Naive thymus-derived CD8-positive, alpha-beta T cell (primary cell): ENCODE measurements around the gene RTP5. TPM values are rescaled to one million over a fixed set of nuclear protein-coding genes. Genes with fewer than 3 reads are reported as not detected.

Experiments
- ATAC-seq, 2 donors: fragments of 150-1000 bp; cut with Tn5 transposase in 1 of 2; sonication (Bioruptor Pico), chemical (Tn5 transposase) in 1 of 2; 1 replicate in 1 of 2; 2 replicates in 1 of 2; pipeline ENCODE4 v1.10.0; 2021; ENCODE audit warnings: mild to moderate bottlenecking in 2 of 2, moderate library complexity in 2 of 2
- POLR2A ChIA-PET: fragments of 350-600 bp; sonication (Branson Sonifier 250); formaldehyde crosslinking; loops from one replicate; lab custom pipeline; 2021; ENCODE audit warnings: antibody characterized with exemption; lab: Charles Lee
- DNase-seq, 10 donors: peaks; one replicate each; pipeline versions ENCODE4 v3.0.0 to v3.0.0-alpha.2; 2020 to 2022
- H3K27ac Mint-ChIP-seq, 10 donors: one replicate each; pipeline ENCODE4 v1.8.0; 2020 to 2022; ENCODE audit warnings: mild to moderate bottlenecking in 10 of 10, mixed read lengths in 10 of 10, moderate library complexity in 4 of 10, inconsistent platforms in 1 of 10
- H3K27me3 Mint-ChIP-seq, 5 donors: one replicate each; pipeline ENCODE4 v1.8.0; 2021 to 2022; ENCODE audit warnings: mixed read lengths in 5 of 5
- H3K36me3 Mint-ChIP-seq, 3 donors: one replicate each; pipeline ENCODE4 v1.8.0; 2020 to 2022; ENCODE audit warnings: mixed read lengths in 3 of 3, mild to moderate bottlenecking in 2 of 3, inconsistent platforms in 1 of 3
- H3K4me1 Mint-ChIP-seq, 4 donors: one replicate each; pipeline ENCODE4 v1.8.0; 2021 to 2022; ENCODE audit warnings: mixed read lengths in 4 of 4
- H3K4me3 Mint-ChIP-seq, 10 donors: one replicate each; pipeline ENCODE4 v1.8.0; 2020 to 2022; ENCODE audit warnings: mild to moderate bottlenecking in 10 of 10, mixed read lengths in 10 of 10, moderate library complexity in 6 of 10, inconsistent platforms in 1 of 10
- H3K9me3 Mint-ChIP-seq, 9 donors: one replicate each; pipeline ENCODE4 v1.8.0; 2020 to 2022; ENCODE audit warnings: mixed read lengths in 9 of 9, mild to moderate bottlenecking in 3 of 9, inconsistent platforms in 1 of 9, moderate library complexity in 1 of 9
- polyA plus RNA-seq, 3 donors: library from polyadenylated mRNA; unstranded; fragments of 300-500 nt; fragmentation: Illumina TruSeq; gene quantifications; one replicate each; pipeline ENCODE4 v1.2.3, GENCODE V29; 2021
- total RNA-seq, 8 experiments: library from RNA in 2 of 8; stranded (reverse) in 2 of 8; gene quantifications; one replicate each; pipeline ENCODE4 v1.2.3 and lab custom pipeline; 2021 to 2026

RTP5 gene
- total and polyA plus RNA-seq, 5 experiments from 2014 or later: not detected

DNA sequence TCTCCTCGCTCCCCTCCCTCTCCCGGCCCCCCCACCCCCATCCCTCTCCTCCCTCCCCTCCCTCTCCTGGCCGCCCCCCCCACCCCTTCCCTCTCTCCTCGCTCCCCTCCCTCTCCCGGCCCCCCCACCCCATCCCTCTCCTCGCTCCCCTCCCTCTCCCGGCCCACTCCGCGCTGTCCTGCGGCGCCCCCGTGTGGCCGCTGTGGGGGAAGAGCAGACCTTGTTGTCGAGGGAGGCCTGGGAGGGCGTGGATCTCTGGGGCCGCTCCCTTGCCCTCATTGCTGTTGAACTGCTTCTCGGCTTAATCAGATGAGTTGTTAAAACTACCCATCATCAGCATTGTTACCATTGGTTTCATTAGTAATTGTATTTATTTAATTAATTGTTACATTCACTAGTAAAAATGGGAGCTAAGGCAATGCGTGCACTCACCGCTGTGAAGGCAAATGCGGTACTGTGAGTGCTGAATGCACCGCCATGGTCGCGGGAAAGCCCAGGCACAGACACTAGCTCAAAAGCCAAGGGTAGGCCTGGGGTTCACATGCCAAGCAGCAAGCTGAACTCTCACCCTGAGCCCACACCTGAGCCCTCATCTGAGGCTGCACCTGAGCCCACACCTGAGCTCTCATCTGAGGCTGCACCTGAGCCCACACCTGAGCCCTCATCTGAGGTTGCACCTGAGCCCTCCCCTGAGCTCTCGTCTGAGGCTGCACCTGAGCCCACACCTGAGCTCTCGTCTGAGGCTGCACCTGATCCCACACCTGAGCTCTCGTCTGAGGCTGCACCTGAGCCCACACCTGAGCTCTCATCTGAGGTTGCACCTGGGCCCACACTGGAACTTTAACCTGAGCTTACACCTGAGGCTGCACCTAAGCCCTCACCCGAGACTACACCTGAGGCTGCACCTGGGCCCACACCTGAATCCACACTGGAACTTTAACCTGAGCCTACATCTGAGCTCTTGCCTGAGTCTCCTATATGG, 8.8 kb downstream of the RTP5 start:
- peaks cover 0 to 4% (median 0%) of the 10 kb centered on the region in 5 donors for H3K27me3 Mint-ChIP-seq
- peak overlapping the region in 2 of 10 donors; percentile 31 to 62 for H3K27ac Mint-ChIP-seq
- POLR2A ChIA-PET: interaction anchor here (1.2 to 2.5 kb wide), 4 partner anchors 10 to 176 kb away, joined by 3 to 16 read pairs (median 10); partner anchors contain the start of genes D2HGDH and ING5
- no peaks in the 10 kb centered on the region for H3K36me3 Mint-ChIP-seq
- H3K4me1 Mint-ChIP-seq: peaks cover 17 to 31% (median 26%) of the 10 kb centered on the region in 4 donors
- no peak overlapping the region for H3K4me3 Mint-ChIP-seq
- ATAC-seq (peak in 1 of 2 donors; percentile 16), DNase-seq (peak; percentile 52 to 86 (median 72))
- H3K9me3 Mint-ChIP-seq: peaks cover 0 to 4% (median 0%) of the 10 kb centered on the region in 9 donors

DNA sequence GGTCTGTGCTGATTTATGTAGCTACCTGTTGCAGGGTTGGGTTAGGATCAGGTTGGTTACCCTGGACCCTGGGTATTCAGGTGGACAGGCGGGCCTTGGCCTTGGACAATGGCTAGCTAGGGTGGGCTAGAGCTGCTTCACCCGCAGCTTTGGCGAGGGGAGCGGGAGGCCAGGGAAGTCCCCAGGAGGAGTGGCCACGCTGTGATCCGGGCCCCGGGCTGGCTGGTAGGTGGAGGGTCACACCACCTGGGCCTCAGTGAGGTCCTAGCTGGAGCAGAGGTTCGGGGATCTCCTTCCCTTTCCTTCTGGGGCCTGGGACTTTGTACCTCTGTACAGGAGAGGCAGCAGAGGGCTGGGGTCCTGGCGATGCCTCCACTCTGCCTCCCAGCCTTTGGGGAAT, 9.8 kb downstream of the RTP5 start:
- POLR2A ChIA-PET: interaction anchor here (1.2 to 2.5 kb wide), 4 partner anchors 11 to 177 kb away, joined by 3 to 16 read pairs (median 10); partner anchors contain the start of genes D2HGDH and ING5
- DNase-seq: no peak
- Mint-ChIP-seq H3K27ac (no peak overlapping the region), H3K4me3 (peak overlapping the region in 2 of 10 donors; percentile 21 to 72), H3K36me3 (peaks cover 0 to 7% (median under 1%) of the 10 kb centered on the region in 3 donors), H3K4me1 (peaks cover 17 to 38% (median 34%) of the 10 kb centered on the region in 4 donors), H3K27me3 (peaks cover 0 to 4% (median 0%) of the 10 kb centered on the region in 5 donors), H3K9me3 (peaks cover 0 to 4% (median 0%) of the 10 kb centered on the region in 9 donors)
- no peak for ATAC-seq

DNA sequence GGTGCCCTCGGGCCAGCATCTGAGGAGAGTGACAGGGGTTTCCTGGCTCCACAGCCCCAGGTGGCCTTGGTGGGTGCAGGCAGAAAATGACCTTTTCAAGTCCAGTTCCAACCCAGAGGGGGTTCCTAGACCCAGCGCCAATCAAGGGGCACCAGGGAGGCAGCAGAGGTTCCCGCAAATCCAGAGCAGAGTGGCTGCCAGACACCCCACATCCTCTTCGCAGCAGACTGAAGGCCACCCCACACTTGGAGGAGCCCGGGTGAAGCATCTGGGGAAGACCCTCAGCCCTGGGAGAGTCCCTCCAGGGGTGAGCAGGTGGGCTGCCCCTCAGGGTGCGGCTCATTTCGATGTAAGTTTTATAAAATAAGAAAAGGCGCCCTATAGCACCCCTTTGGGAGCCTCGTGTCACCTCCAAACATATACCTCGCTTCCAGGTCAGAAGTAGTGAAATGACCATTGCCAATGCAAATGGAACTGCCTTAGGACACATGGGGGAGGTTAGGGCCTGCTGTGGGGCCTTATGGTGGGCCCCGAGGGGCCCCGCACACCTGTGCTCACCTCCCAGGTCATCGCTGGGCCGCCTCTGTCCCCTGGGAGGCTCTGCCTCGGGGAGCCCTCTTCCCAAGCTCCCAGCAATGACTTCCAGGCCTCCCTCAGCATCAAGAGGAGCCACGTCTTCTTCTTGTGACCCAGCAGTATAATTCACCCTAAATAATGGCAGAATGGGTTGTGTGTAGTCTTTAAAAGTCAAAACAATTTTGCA, 11.0 kb downstream of the RTP5 start:
- peak overlapping the region; percentile 90 to 100 (median 95) for H3K27ac Mint-ChIP-seq
- H3K4me3 Mint-ChIP-seq: peak overlapping the region; percentile 84 to 99 (median 92)
- peaks cover 0 to 11% (median 6%) of the 10 kb centered on the region in 3 donors for H3K36me3 Mint-ChIP-seq
- H3K4me1 Mint-ChIP-seq: peaks cover 20 to 41% (median 38%) of the 10 kb centered on the region in 4 donors
- H3K9me3 Mint-ChIP-seq: peaks cover 0 to 4% (median 0%) of the 10 kb centered on the region in 9 donors
- DNase-seq (no peak), ATAC-seq (no peak)
- POLR2A ChIA-PET: interaction anchor here (0.6 to 1.7 kb wide), 5 partner anchors 10 to 194 kb away, joined by 3 to 12 read pairs (median 4); partner anchors contain the start of genes D2HGDH, DTYMK and ING5
- peaks cover 0 to 4% (median 0%) of the 10 kb centered on the region in 5 donors for H3K27me3 Mint-ChIP-seq

DNA sequence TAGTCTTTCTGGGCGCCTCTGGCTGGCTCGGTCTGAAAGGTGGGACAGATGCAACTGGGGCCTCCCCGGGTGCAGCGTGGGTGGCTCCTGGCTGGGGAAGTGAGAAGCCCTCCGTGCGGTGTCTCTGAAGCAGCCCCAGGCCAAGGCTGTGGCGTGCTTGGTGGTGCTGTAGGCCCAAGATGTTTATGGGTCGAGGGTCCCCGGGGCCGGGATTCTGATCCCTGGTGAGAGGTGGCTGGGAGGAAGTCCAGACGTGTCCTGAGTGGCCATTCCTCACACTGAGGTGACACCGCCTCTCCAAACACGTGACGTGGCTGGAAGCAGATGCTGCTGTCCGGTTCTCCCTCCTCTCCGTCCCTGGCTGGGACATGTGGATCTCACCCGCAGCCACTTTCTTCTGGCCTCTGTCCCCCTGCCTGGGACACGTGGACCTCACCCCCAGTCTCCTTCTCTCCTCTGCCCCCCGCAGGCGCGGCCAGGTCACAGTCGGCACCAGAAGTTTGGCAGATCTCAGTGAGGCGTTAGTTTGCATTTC, 12.6 kb downstream of the RTP5 start:
- peak; percentile 68 to 73 for ATAC-seq
- peaks cover 0 to 4% (median 0%) of the 10 kb centered on the region in 9 donors for H3K9me3 Mint-ChIP-seq
- peak overlapping the region; percentile 84 to 99 (median 92) for H3K4me3 Mint-ChIP-seq
- H3K27me3 Mint-ChIP-seq: peaks cover 0 to 4% (median 0%) of the 10 kb centered on the region in 5 donors
- H3K36me3 Mint-ChIP-seq: peaks cover 0 to 24% (median 8%) of the 10 kb centered on the region in 3 donors
- DNase-seq: peak in 7 of 10 donors; percentile 28 to 54 (median 45)
- peaks cover 25 to 56% (median 50%) of the 10 kb centered on the region in 4 donors for H3K4me1 Mint-ChIP-seq
- peak overlapping the region; percentile 90 to 100 (median 95) for H3K27ac Mint-ChIP-seq
- POLR2A ChIA-PET: interaction anchor here (0.6 to 1.7 kb wide), 3 partner anchors 180 to 772 kb away, joined by 3 to 12 read pairs (median 4); partner anchors contain the start of gene ING5

DNA sequence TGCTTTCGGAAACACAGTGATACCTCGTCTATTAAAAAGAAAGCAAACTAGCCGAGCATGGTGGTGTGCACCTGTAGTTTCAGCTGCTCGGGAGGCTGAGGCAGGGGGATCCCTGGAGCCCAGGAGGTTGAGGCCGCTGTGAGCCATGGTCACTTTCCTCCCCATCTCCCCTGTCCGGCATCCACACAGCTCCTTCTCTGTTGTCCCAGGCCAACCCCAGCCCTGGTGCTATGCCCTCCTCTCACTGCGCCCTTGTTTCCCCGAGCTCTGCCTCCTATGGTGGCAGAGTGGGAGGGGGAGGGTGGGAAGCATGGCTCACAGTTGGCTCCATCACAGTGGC, 15.4 kb downstream of the RTP5 start:
- H3K4me1 Mint-ChIP-seq: peaks cover 28 to 76% (median 66%) of the 10 kb centered on the region in 4 donors
- ATAC-seq (no peak), DNase-seq (no peak)
- H3K36me3 Mint-ChIP-seq: peaks cover 0 to 32% (median 15%) of the 10 kb centered on the region in 3 donors
- no peak overlapping the region for H3K27ac Mint-ChIP-seq
- H3K4me3 Mint-ChIP-seq: no peak overlapping the region
- peaks cover 0 to 4% (median 0%) of the 10 kb centered on the region in 5 donors for H3K27me3 Mint-ChIP-seq
- POLR2A ChIA-PET: no interaction called here
- H3K9me3 Mint-ChIP-seq: peaks cover 0 to 4% (median 0%) of the 10 kb centered on the region in 9 donors

DNA sequence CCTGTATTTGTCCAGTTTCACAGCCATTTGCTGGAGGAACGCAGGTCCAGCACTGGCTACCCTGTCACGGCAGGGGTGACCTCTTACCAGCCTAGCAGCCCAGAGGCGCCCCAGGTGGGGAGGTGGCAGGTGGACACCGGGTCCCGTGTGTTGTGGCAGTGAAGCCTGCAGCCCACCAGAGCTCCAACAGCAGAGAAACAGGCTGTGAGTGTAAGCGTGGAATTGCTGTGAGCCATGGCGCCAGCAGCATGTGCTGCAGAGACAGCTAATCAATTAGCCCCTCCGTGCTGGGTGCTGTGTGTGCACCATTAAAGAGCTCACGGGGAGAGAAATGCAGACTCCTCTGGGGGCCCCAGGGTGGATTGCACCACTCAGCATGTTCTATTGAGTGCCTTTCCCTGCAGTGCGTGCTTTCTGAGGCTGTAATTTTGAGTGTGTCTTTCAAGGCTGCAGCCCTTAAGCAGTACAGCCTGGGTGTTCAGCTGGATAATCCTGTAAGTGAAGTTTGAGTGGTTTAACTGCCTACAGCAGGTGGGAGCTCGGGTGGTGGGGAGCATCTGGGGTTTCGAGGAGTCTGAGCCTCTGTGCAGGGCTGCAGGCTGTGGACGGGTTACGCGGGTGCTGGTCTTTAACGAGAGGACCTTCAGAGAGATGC, 15.9 kb downstream of the RTP5 start:
- peak overlapping the region in 4 of 10 donors; percentile 20 to 79 (median 46) for H3K27ac Mint-ChIP-seq
- DNase-seq: no peak
- POLR2A ChIA-PET: no interaction called here
- H3K36me3 Mint-ChIP-seq: peaks cover 0 to 33% (median 15%) of the 10 kb centered on the region in 3 donors
- H3K9me3 Mint-ChIP-seq: peaks cover 0 to 4% (median 0%) of the 10 kb centered on the region in 9 donors
- peak overlapping the region in 1 of 10 donors; percentile 26 for H3K4me3 Mint-ChIP-seq
- ATAC-seq: no peak
- peaks cover 0 to 4% (median 0%) of the 10 kb centered on the region in 5 donors for H3K27me3 Mint-ChIP-seq
- peaks cover 27 to 73% (median 67%) of the 10 kb centered on the region in 4 donors for H3K4me1 Mint-ChIP-seq

DNA sequence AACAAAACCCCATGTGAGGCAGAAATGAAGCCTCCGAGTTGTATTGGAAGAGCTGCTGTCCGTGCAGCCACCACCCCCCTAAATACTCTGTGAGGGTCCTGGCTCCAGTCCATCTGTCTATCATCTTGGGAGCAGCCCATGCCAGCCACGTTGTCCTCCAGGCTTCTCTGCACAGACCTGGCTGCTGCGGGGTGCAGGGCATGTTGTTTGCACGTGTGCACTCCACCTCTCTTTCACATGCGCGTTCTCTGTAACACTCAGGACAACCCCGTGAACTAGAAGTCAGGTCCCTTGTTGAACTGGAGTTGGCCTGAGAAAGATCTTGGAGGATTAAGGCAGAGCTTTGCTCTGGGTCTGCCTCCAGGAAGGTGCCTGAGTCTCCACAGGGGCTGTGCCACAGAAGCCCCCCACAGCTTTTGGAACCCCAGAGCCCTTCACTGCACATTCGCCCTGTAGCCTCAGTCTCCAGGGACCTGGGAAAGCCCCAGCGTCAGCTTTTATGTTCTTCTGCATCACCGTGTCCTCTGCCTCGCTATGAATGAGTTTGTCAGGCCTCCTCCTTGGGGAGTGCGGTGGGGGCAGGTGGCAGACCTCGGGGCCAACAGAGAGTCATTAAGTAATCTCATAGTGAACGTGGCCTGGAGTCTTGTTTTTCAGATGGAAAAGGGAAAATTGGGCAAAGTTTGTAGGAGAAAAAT, 16.6 kb downstream of the RTP5 start:
- H3K9me3 Mint-ChIP-seq: peaks cover 0 to 4% (median 0%) of the 10 kb centered on the region in 9 donors
- peaks cover 0 to 4% (median 0%) of the 10 kb centered on the region in 5 donors for H3K27me3 Mint-ChIP-seq
- H3K36me3 Mint-ChIP-seq: peaks cover 0 to 33% (median 15%) of the 10 kb centered on the region in 3 donors
- H3K27ac Mint-ChIP-seq: peak overlapping the region in 7 of 10 donors; percentile 31 to 82 (median 60)
- no peak for DNase-seq
- H3K4me1 Mint-ChIP-seq: peaks cover 25 to 70% (median 62%) of the 10 kb centered on the region in 4 donors
- no peak for ATAC-seq
- POLR2A ChIA-PET: no interaction called here
- H3K4me3 Mint-ChIP-seq: peak overlapping the region in 3 of 10 donors; percentile 26 to 68 (median 39)

DNA sequence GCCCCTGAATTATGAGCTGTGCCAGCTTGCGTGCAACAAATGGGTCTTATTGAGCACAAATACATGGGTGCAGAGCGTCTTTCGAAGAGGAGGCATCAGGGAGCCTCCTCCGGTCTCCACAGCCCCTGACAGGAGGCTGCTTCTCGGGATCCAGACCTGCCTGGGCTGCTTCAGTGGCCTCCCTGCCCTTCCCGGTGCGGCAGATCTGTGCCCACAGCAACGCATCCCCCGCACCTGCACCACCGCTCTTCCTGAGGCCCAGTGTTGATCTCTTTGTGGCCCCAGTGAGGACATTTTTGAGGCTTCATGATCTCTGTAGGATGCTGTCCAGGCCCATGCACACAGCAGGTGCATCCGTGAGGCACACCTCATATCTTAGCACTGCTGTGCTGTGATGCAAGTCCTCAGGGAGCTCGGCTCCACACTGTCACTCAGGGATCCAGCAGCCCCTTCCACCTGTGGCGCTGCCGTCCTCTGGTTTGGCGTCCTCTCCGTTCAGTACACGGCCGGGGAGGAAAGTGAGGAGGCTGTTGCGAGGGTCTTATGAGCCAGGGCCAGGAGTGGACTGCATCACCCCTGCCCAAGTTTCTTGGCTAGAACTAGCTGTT, 17.4 kb downstream of the RTP5 start:
- no peaks in the 10 kb centered on the region for H3K27me3 Mint-ChIP-seq
- peaks cover 0 to 33% (median 15%) of the 10 kb centered on the region in 3 donors for H3K36me3 Mint-ChIP-seq
- ATAC-seq (no peak), DNase-seq (no peak)
- peak overlapping the region in 2 of 10 donors; percentile 26 to 68 for H3K4me3 Mint-ChIP-seq
- H3K27ac Mint-ChIP-seq: peak overlapping the region in 4 of 10 donors; percentile 31 to 82 (median 70)
- POLR2A ChIA-PET: interaction anchor here (0.6 kb wide), 1 partner anchor 302 kb away, joined by 4 read pairs; no protein-coding TSS in a partner anchor
- peaks cover 0 to 2% (median 0%) of the 10 kb centered on the region in 9 donors for H3K9me3 Mint-ChIP-seq
- H3K4me1 Mint-ChIP-seq: peaks cover 20 to 66% (median 57%) of the 10 kb centered on the region in 4 donors

DNA sequence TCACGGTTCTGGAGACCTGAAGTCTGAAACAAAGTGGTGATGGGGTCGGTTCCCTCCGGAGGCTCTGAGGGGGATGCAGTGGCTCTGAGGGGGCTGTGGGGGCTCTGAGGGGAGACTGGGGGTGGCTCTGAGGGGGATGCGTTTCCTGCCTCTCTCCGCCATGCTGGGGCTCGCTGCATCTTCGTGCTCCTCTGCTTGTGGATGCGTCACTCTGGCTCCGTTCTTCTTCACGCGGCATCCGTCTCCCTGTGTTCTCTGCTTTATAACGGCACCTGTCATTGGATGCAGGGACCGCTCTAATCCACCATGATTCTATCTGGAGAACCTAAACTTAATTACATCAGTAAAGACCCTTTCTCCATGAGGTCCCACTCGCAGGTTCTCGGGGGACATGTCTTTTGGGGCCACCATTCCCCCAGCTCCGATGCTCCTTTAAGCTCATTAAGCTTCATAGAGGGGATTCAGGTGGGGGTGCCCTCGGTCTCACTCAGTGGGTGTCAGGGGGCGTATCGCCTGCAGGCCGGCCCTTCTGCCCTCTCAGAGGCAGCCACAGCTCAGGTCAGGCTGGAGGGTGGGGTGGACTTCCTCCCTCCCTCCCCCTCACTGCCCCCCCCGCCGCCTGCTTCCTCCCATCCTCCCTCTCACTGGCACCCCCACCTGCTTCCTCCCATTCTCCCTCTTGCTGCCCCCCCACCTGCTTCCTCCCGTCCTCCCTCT, 18.4 kb downstream of the RTP5 start:
- peaks cover 0 to 33% (median 15%) of the 10 kb centered on the region in 3 donors for H3K36me3 Mint-ChIP-seq
- peaks cover 14 to 59% (median 47%) of the 10 kb centered on the region in 4 donors for H3K4me1 Mint-ChIP-seq
- POLR2A ChIA-PET: interaction anchor here (0.6 kb wide), 1 partner anchor 77 kb away, joined by 3 read pairs; no protein-coding TSS in a partner anchor
- ATAC-seq (peak; percentile 20 to 67), DNase-seq (peak in 1 of 10 donors; percentile 34)
- H3K4me3 Mint-ChIP-seq: peak overlapping the region in 6 of 10 donors; percentile 43 to 74 (median 56)
- peaks cover 0 to 2% (median 0%) of the 10 kb centered on the region in 9 donors for H3K9me3 Mint-ChIP-seq
- peak overlapping the region in 7 of 10 donors; percentile 51 to 90 (median 85) for H3K27ac Mint-ChIP-seq
- H3K27me3 Mint-ChIP-seq: no peaks in the 10 kb centered on the region
